Measurements from ENCODE around the gene IL17REL. TPM values are rescaled to one million over a fixed set of nuclear protein-coding genes. Genes with fewer than 3 reads are reported as not detected.

IL17REL gene
- total and polyA plus RNA-seq, 2 of the 13 experiments (the other 11 are each of a cell fraction or from before 2014, with no cell fraction given), result not detected

GRCh38 chr22:50035976-50036724 is 23.6 kb upstream of the IL17REL start:
- TF ChIP-seq PITX1 (CRISPR knock-in tag; IDR thresholded peaks at IDR 0.05) (no peak), SNRNP70 (IDR thresholded peaks at IDR 0.05; ENCODE audit: low read depth, low read length) (no peak), ISX (CRISPR knock-in tag; conservative IDR thresholded peaks at IDR 0.05) (no peak), YEATS4 (CRISPR knock-in tag; IDR thresholded peaks at IDR 0.05; ENCODE audit: borderline replicate concordance) (no peak), ZNF24 (IDR thresholded peaks at IDR 0.05) (no peak), ZNF276 (CRISPR knock-in tag; IDR thresholded peaks at IDR 0.05; ENCODE audit: low read depth) (no peak), FOXK2 (IDR thresholded peaks at IDR 0.05) (no peak), ATF6 (CRISPR knock-in tag; conservative IDR thresholded peaks at IDR 0.05) (no peak), ZNF17 (CRISPR knock-in tag; IDR thresholded peaks at IDR 0.05) (no peak), JUN (CRISPR knock-in tag; IDR thresholded peaks at IDR 0.05) (no peak), YEATS2 (CRISPR knock-in tag; IDR thresholded peaks at IDR 0.05; ENCODE audit: borderline replicate concordance) (no peak)
- CTCF ChIA-PET (ENCODE audit: low intra/inter-chr PET ratio, low total read pairs), result no interaction called here
- Histone ChIP-seq H3K27ac (ENCODE audit: extremely low read length, insufficient read depth, low read length) (no peak overlapping the region), H3K9me3 (ENCODE audit: low read length) (no peaks in the 10 kb centered on the region), H3K27me3 (ENCODE audit: control insufficient read depth in 1 of 2, insufficient read depth in 2 of 2, low read length in 2 of 2) (peaks cover 8 to 65% of the 10 kb centered on the region in 2 experiments), H3K4me3 (replicated peaks in 1 of 3; ENCODE audit: insufficient read depth in 1 of 3, low read depth in 2 of 3, low read length in 3 of 3) (no peak overlapping the region), H3K36me3 (replicated peaks in 1 of 2; ENCODE audit: control insufficient read depth in 1 of 2, insufficient read depth in 2 of 2, low read length in 2 of 2) (no peaks in the 10 kb centered on the region), H3K9ac (ENCODE audit: insufficient read depth, low read depth, low read length) (no peak overlapping the region), H3K4me2 (ENCODE audit: low read depth, low read length) (no peak overlapping the region), H3K79me2 (ENCODE audit: insufficient read depth, low read length) (no peaks in the 10 kb centered on the region), H2AFZ (ENCODE audit: low read length) (no peak overlapping the region), H4K20me1 (ENCODE audit: insufficient read depth, low read length) (no peaks in the 10 kb centered on the region), H3K4me1 (ENCODE audit: insufficient read depth, low read length) (no peaks in the 10 kb centered on the region)
- FAIRE-seq (no peak), DNase-seq (ENCODE audit: low spot score) (no peak), ATAC-seq (no peak)
- in situ Hi-C loops (cut with HindIII; ENCODE audit: extremely low pct_ligation_motif_present, low pct_unique_long_range_greater_than_20kb), result no loop called here
- intact Hi-C loops (cut with micrococcal nuclease; ENCODE audit: unreplicated experiment), result loop anchor here (10.0 kb wide), 1 partner anchor 271 kb away; no protein-coding TSS in a partner anchor
- POLR2A ChIA-PET, result no interaction called here
- WGBS (ENCODE audit: low lambda C conversion rate), result 41% methylated on average over 9 of the region's 23 CpGs
- no TSS peak for BruUV-seq (replicated peaks)

Measured in HepG2 (cell line).